HG02678 (cell line): ENCODE measurements around the gene ZNF813.
A peak's percentile ranks its signal among the peaks of the same experiment; 100 is the strongest.
"Not testable (repeated sequence)": the region's sequence is repeated elsewhere in the genome, so short reads cannot be mapped to it uniquely, and the experiment has no call there.

Source experiments
- ATAC-seq: cut with Tn5 transposase; IDR thresholded peaks from one replicate; pipeline ENCODE4 v1.9.1; 2021; ENCODE audit warnings: mild to moderate bottlenecking, moderate library complexity; ENCODE audit not compliant: unreplicated experiment

Gene ZNF813

GRCh38 chr19:53467485-53468262 lies at the start of gene ZNF813:
TSS of gene ZNF813 (plus strand) at chr19:53467733. CDS start at chr19:53483823, 16,090 bp downstream.
- ATAC-seq, result peak; percentile 91

GRCh38 chr19:53420520-53421315 lies 46.8 kb upstream of the ZNF813 start:
- ATAC-seq, result not testable (repeated sequence)

GRCh38 chr19:53422551-53422950 lies 45.0 kb upstream of the ZNF813 start:
- no peak for ATAC-seq

GRCh38 chr19:53423074-53423473 lies 44.5 kb upstream of the ZNF813 start:
- ATAC-seq, result not testable (repeated sequence)

- ATAC-seq, result not testable (repeated sequence)
Observed at GRCh38 chr19:53423680-53424079, 43.9 kb upstream of the ZNF813 start.

- no peak for ATAC-seq
Observed at GRCh38 chr19:53424968-53425597, 42.5 kb upstream of the ZNF813 start.

- ATAC-seq, result peak; percentile 99
Observed at GRCh38 chr19:53431399-53432087, 36.0 kb upstream of the ZNF813 start, which contains the start of gene ZNF761. TSS of gene ZNF761 (plus strand) at chr19:53431984. CDS start at chr19:53447269, 15,285 bp downstream.

- peak; percentile 22 for ATAC-seq
Observed at GRCh38 chr19:53432088-53432661, 35.4 kb upstream of the ZNF813 start.

GRCh38 chr19:53443809-53444208 lies 23.7 kb upstream of the ZNF813 start:
- not testable (repeated sequence) for ATAC-seq

GRCh38 chr19:53447196-53447595 lies 20.3 kb upstream of the ZNF813 start:
- not testable (repeated sequence) for ATAC-seq

GRCh38 chr19:53455828-53456227 lies 11.7 kb upstream of the ZNF813 start:
- no peak for ATAC-seq

GRCh38 chr19:53460131-53460721 lies 7.3 kb upstream of the ZNF813 start:
- not testable (repeated sequence) for ATAC-seq

- ATAC-seq, result no peak
Observed at GRCh38 chr19:53461866-53462265, 5.7 kb upstream of the ZNF813 start.

- no peak for ATAC-seq
Observed at GRCh38 chr19:53462861-53463260, 4.7 kb upstream of the ZNF813 start.

- ATAC-seq, result no peak
Observed at GRCh38 chr19:53463263-53463662, 4.3 kb upstream of the ZNF813 start.

- no peak for ATAC-seq
Observed at GRCh38 chr19:53466726-53467484, 628 bp upstream of the ZNF813 start.

- ATAC-seq, result not testable (repeated sequence)
Observed at GRCh38 chr19:53468628-53469027, 1.1 kb downstream of the ZNF813 start.

- ATAC-seq, result no peak
Observed at GRCh38 chr19:53471916-53472315, 4.4 kb downstream of the ZNF813 start.

- ATAC-seq, result not testable (repeated sequence)
Observed at GRCh38 chr19:53474832-53475231, 7.3 kb downstream of the ZNF813 start.
